B cell (primary cell): Measurements from ENCODE around the gene SLC18B1. TPM values are rescaled to one million over a fixed set of nuclear protein-coding genes. Genes with fewer than 3 reads are reported as not detected.
A peak's percentile ranks its signal among the peaks of the same experiment; 100 is the strongest.

Source experiments
- ATAC-seq: fragments of 200-7000 bp; cut with Tn5 transposase; one replicate; pipeline ENCODE4 v1.10.0; 2021; ENCODE audit warnings: low read depth, mild to moderate bottlenecking, moderate number of reproducible peaks, moderate library complexity
- CTCF ChIA-PET: fragments of 350-600 bp; sonication (Branson Sonifier 250); formaldehyde crosslinking; loops from one replicate; lab custom pipeline; 2021; ENCODE audit warnings: antibody characterized with exemption, inconsistent platforms; lab: Charles Lee
- POLR2A ChIA-PET: fragments of 350-600 bp; sonication (Branson Sonifier 250); formaldehyde crosslinking; loops from one replicate; lab custom pipeline; 2021; ENCODE audit warnings: antibody characterized with exemption; lab: Charles Lee
- DNase-seq: peaks from one replicate; pipeline ENCODE4 v3.0.0; 2013
- H2AFZ ChIP-seq: 2 replicates; pipeline ENCODE4 v1.6.1; 2012; ENCODE audit warnings: mild to moderate bottlenecking, low read depth, low read length; ENCODE audit not compliant: insufficient read depth, poor library complexity, severe bottlenecking
- H3K27ac ChIP-seq, 2 donors: 1 replicate in 1 of 2; 2 replicates in 1 of 2; pipeline ENCODE4 v1.5.1; 2012 to 2013; ENCODE audit warnings: low read length in 2 of 2, mild to moderate bottlenecking in 2 of 2, moderate library complexity in 1 of 2
- H3K27me3 ChIP-seq, 4 experiments: fragments of 200-600 bp in 1 of 4; sonication (generic) in 1 of 4; replicated peaks in 1 of 4; 1 replicate in 2 of 4; 2 replicates in 2 of 4; pipeline versions ENCODE4 v1.6.1 to v1.7.0; 2013 to 2016; ENCODE audit warnings: low read length in 3 of 4, mild to moderate bottlenecking in 2 of 4, mixed read lengths in 1 of 4, moderate library complexity in 1 of 4; ENCODE audit not compliant: insufficient read depth in 4 of 4, control insufficient read depth in 3 of 4; ENCODE audit errors: control extremely low read depth in 1 of 4
- H3K36me3 ChIP-seq, 2 experiments: replicated peaks in 1 of 2; 1 replicate in 1 of 2; 2 replicates in 1 of 2; pipeline versions ENCODE4 v1.6.1 to v1.7.1; 2013; ENCODE audit warnings: low read length in 1 of 2; ENCODE audit not compliant: insufficient read depth in 2 of 2, control insufficient read depth in 1 of 2; ENCODE audit errors: control extremely low read depth in 1 of 2, extremely low read depth in 1 of 2
- H3K4me1 ChIP-seq, 2 donors: fragments of 200-600 bp in 1 of 2; sonication (generic) in 1 of 2; 1 replicate in 1 of 2; 2 replicates in 1 of 2; pipeline versions ENCODE4 v1.5.1 to v1.6.1; 2013 to 2017; ENCODE audit warnings: low read length in 2 of 2; ENCODE audit not compliant: control insufficient read depth in 2 of 2, insufficient read depth in 2 of 2
- H3K4me2 ChIP-seq: replicated peaks from 2 replicates; pipeline ENCODE3; 2012; ENCODE audit warnings: mild to moderate bottlenecking, low read depth, low read length; ENCODE audit not compliant: poor library complexity, severe bottlenecking
- H3K4me3 ChIP-seq, 5 experiments: fragments of 200-600 bp in 1 of 5; sonication (generic) in 1 of 5; 1 replicate in 3 of 5; 2 replicates in 2 of 5; pipeline versions ENCODE4 v1.5.1 to v1.7.0; 2011 to 2016; ENCODE audit warnings: low read length in 4 of 5, mild to moderate bottlenecking in 4 of 5, low read depth in 2 of 5, control low read depth in 1 of 5, moderate library complexity in 1 of 5; ENCODE audit not compliant: insufficient read depth in 1 of 5; ENCODE audit errors: control extremely low read depth in 1 of 5, extremely low read depth in 1 of 5
- H3K79me2 ChIP-seq: fragments of 200-600 bp; sonication (generic); one replicate; pipeline ENCODE4 v1.6.0; 2016; ENCODE audit warnings: low read length; ENCODE audit not compliant: control insufficient read depth, insufficient read depth
- H3K9ac ChIP-seq: fragments of 200-600 bp; sonication (generic); 2 replicates; pipeline ENCODE4 v1.6.1; 2017; ENCODE audit warnings: mild to moderate bottlenecking, low read length, moderate library complexity
- H3K9me3 ChIP-seq, 3 donors: one replicate each; pipeline versions ENCODE4 v1.6.1 to v1.7.1; 2013; ENCODE audit warnings: low read length in 2 of 3; ENCODE audit not compliant: control insufficient read depth in 2 of 3, insufficient read depth in 1 of 3; ENCODE audit errors: control extremely low read depth in 1 of 3
- H4K20me1 ChIP-seq: 2 replicates; pipeline ENCODE4 v1.6.0; 2012; ENCODE audit warnings: mild to moderate bottlenecking, low read length; ENCODE audit not compliant: insufficient read depth, control insufficient read depth, poor library complexity, severe bottlenecking
- H3K27ac Mint-ChIP-seq: one replicate; pipeline ENCODE4 v1.8.0; 2021; ENCODE audit warnings: mixed read lengths
- H3K27me3 Mint-ChIP-seq: one replicate; pipeline ENCODE4 v1.8.0; 2021; ENCODE audit warnings: mixed read lengths
- H3K4me1 Mint-ChIP-seq: one replicate; pipeline ENCODE4 v1.8.0; 2021; ENCODE audit warnings: mixed read lengths
- H3K4me3 Mint-ChIP-seq: one replicate; pipeline ENCODE4 v1.8.0; 2021; ENCODE audit warnings: mixed read lengths
- H3K9me3 Mint-ChIP-seq: one replicate; pipeline ENCODE4 v1.8.0; 2022; ENCODE audit warnings: mixed read lengths; ENCODE audit not compliant: insufficient read depth
- CTCF ChIP-seq: fragments of 200-600 bp; IDR thresholded peaks from one replicate; pipeline ENCODE4 v1.8.0; 2022; ENCODE audit warnings: antibody characterized with exemption, mild to moderate bottlenecking
- EZH2 ChIP-seq: IDR thresholded peaks from 2 replicates; pipeline ENCODE4 v1.6.1; 2012; ENCODE audit warnings: borderline replicate concordance, low read depth, mild to moderate bottlenecking, moderate library complexity, low read length; ENCODE audit not compliant: insufficient read depth, poor library complexity, severe bottlenecking
- WGBS: methylation state at CpG from one replicate; pipeline ENCODE4 v1.1.5; 2013; ENCODE audit warnings: missing lambda C conversion rate; ENCODE audit not compliant: insufficient coverage; 5-methylcytosine and 5-hydroxymethylcytosine counted together
- intact Hi-C: fragments of 100-400 bp; cut with micrococcal nuclease; formaldehyde crosslinking; loops from one replicate; pipeline ENCODE4 v1.10.0; 2022
- polyA plus RNA-seq: library from polyadenylated mRNA; depleted of rRNA; stranded (reverse); fragments of >200 nt; gene quantifications from 2 replicates; pipeline ENCODE4 v1.2.3, GENCODE V29; 2012
- total RNA-seq, 2 donors: library from RNA; stranded (reverse); fragments of 120-200 nt in 1 of 2; gene quantifications; 1 replicate in 1 of 2; 2 replicates in 1 of 2; pipeline versions ENCODE4 v1.2.3 to v1.2.4, GENCODE V29; 2013 to 2022

The SLC18B1 gene
- total and polyA plus RNA-seq, 2 donors (not counting 1 experiment from before 2014, with no cell fraction given), result 9.6 to 21.4 TPM

- no peak overlapping the region for H3K4me2 ChIP-seq
- ChIA-PET POLR2A (interaction anchor here (0.6 kb wide), 1 partner anchor 10 kb away, joined by 3 read pairs; no protein-coding TSS in a partner anchor), CTCF (interaction anchor here (1.1 to 4.6 kb wide), 3 partner anchors 11 to 230 kb away, joined by 3 to 37 read pairs (median 4); no protein-coding TSS in a partner anchor)
- H4K20me1 ChIP-seq, result no peaks in the 10 kb centered on the region
- WGBS, result 90% methylated on average over 2 of the region's 3 CpGs
- H3K27ac ChIP-seq, result no peak overlapping the region
- H3K36me3 ChIP-seq, result peaks cover 0 to 2% of the 10 kb centered on the region in 2 experiments
- ATAC-seq (no peak), DNase-seq (no peak)
- H3K27me3 ChIP-seq, result no peaks in the 10 kb centered on the region
- Mint-ChIP-seq H3K4me3 (no peak overlapping the region), H3K4me1 (peaks cover 50% of the 10 kb centered on the region), H3K9me3 (no peaks in the 10 kb centered on the region), H3K27me3 (no peaks in the 10 kb centered on the region), H3K27ac (peak overlapping the region; percentile 8)
- no peak overlapping the region for H3K9ac ChIP-seq
- no peak for TF ChIP-seq CTCF
- TF ChIP-seq EZH2, result no peak
- H3K9me3 ChIP-seq, result peaks cover 0 to 4% (median 0%) of the 10 kb centered on the region in 3 donors
- intact Hi-C loops, result loop anchor here (10.0 kb wide), 1 partner anchor 465 kb away; no protein-coding TSS in a partner anchor
- H3K79me2 ChIP-seq, result peaks cover 44% of the 10 kb centered on the region
- H3K4me3 ChIP-seq, result no peak overlapping the region
- no peak overlapping the region for H2AFZ ChIP-seq
- H3K4me1 ChIP-seq, result peaks cover 37 to 58% of the 10 kb centered on the region in 2 donors
Measured at GRCh38 chr6:132760256-132760655, 38.2 kb downstream of the SLC18B1 start.

GRCh38 chr6:132758689-132759088, 39.7 kb downstream of the SLC18B1 start:
- Histone ChIP-seq H4K20me1 (no peaks in the 10 kb centered on the region), H3K27ac (peak overlapping the region in 1 of 2 donors; percentile 57), H3K36me3 (peaks cover 0 to 11% of the 10 kb centered on the region in 2 experiments), H2AFZ (no peak overlapping the region), H3K4me2 (peak overlapping the region; percentile 53), H3K27me3 (no peaks in the 10 kb centered on the region), H3K4me3 (no peak overlapping the region), H3K4me1 (peaks cover 35 to 54% of the 10 kb centered on the region in 2 donors), H3K9ac (no peak overlapping the region), H3K9me3 (peaks cover 0 to 4% (median 0%) of the 10 kb centered on the region in 3 donors), H3K79me2 (peaks cover 36% of the 10 kb centered on the region)
- ChIA-PET CTCF (interaction anchor here (2.3 kb wide), 1 partner anchor 9 kb away, joined by 16 read pairs; no protein-coding TSS in a partner anchor), POLR2A (interaction anchor here (0.7 to 2.2 kb wide), 2 partner anchors 56 to 403 kb away, joined by 9 to 12 read pairs; partner anchors contain the start of gene RPS12)
- H3K27me3 Mint-ChIP-seq, result no peaks in the 10 kb centered on the region
- TF ChIP-seq CTCF (no peak), EZH2 (no peak)
- peaks cover 43% of the 10 kb centered on the region for H3K4me1 Mint-ChIP-seq
- ATAC-seq (no peak), DNase-seq (no peak)
- H3K27ac Mint-ChIP-seq, result peak overlapping the region; percentile 80
- peak overlapping the region; percentile 26 for H3K4me3 Mint-ChIP-seq
- WGBS, result no CpG with 5 or more reads among the region's 2 CpGs
- no peaks in the 10 kb centered on the region for H3K9me3 Mint-ChIP-seq
- intact Hi-C loops, result no loop called here
